ENCODE results near the gene NTRK2.

GRCh38 chr9:84702471-84702870 lies 32.9 kb downstream of the NTRK2 start:
- TF ChIP-seq ZNF8 (CRISPR knock-in tag; IDR thresholded peaks at IDR 0.05) (no peak), TCF4 (CRISPR knock-in tag; IDR thresholded peaks at IDR 0.05; ENCODE audit: borderline replicate concordance) (no peak), ZFP3 (CRISPR knock-in tag; IDR thresholded peaks at IDR 0.05) (no peak), ISL1 (CRISPR knock-in tag; IDR thresholded peaks at IDR 0.05) (no peak), ARNTL (CRISPR knock-in tag; IDR thresholded peaks at IDR 0.05; ENCODE audit: borderline replicate concordance, low read depth) (no peak), TSHZ2 (CRISPR knock-in tag; IDR thresholded peaks at IDR 0.05) (no peak), RARB (CRISPR knock-in tag; IDR thresholded peaks at IDR 0.05) (no peak), BACH2 (CRISPR knock-in tag; IDR thresholded peaks at IDR 0.05; ENCODE audit: borderline replicate concordance) (no peak), POU6F1 (CRISPR knock-in tag; IDR thresholded peaks at IDR 0.05; ENCODE audit: borderline replicate concordance, low read depth) (no peak), PATZ1 (CRISPR knock-in tag; IDR thresholded peaks at IDR 0.05; ENCODE audit: borderline replicate concordance) (no peak), ESRRG (CRISPR knock-in tag; IDR thresholded peaks at IDR 0.05) (no peak), TOX (CRISPR knock-in tag; IDR thresholded peaks at IDR 0.05; ENCODE audit: borderline replicate concordance) (no peak), CSDC2 (CRISPR knock-in tag; IDR thresholded peaks at IDR 0.05) (no peak)
